ENCODE measurements around the gene PTBP1. TPM values are rescaled to one million over a fixed set of nuclear protein-coding genes. Genes with fewer than 3 reads are reported as not detected.

PTBP1 gene
- total and polyA plus RNA-seq, 2 donors (not counting 1 experiment from before 2014, with no cell fraction given), result 137 to 309 TPM

- H3K4me1 ChIP-seq (ENCODE audit: control insufficient read depth in 2 of 2, insufficient read depth in 2 of 2, low read length in 2 of 2), result no peaks in the 10 kb centered on the region
- H3K27me3 ChIP-seq (replicated peaks in 1 of 4; ENCODE audit: control extremely low read depth in 1 of 4, control insufficient read depth in 3 of 4, insufficient read depth in 4 of 4, low read length in 3 of 4), result no peaks in the 10 kb centered on the region
- peaks cover 4% of the 10 kb centered on the region for H3K79me2 ChIP-seq (ENCODE audit: control insufficient read depth, insufficient read depth, low read length)
- peaks cover 0 to 3% (median 0%) of the 10 kb centered on the region in 3 donors for H3K9me3 ChIP-seq (ENCODE audit: control extremely low read depth in 1 of 3, control insufficient read depth in 2 of 3, insufficient read depth in 1 of 3, low read length in 2 of 3)
- no peak overlapping the region for H3K27ac ChIP-seq (ENCODE audit: low read length in 2 of 2)
- no peak overlapping the region for H3K4me3 ChIP-seq (ENCODE audit: control extremely low read depth in 1 of 5, extremely low read depth in 1 of 5, insufficient read depth in 1 of 5, low read depth in 2 of 5, low read length in 4 of 5)
- no peak overlapping the region for H3K9ac ChIP-seq (ENCODE audit: low read length)
- 95% methylated on average over 47 of the region's 49 CpGs for WGBS (ENCODE audit: insufficient coverage)
- ATAC-seq (ENCODE audit: low read depth) (no peak), DNase-seq (peak; percentile 43)
- Mint-ChIP-seq H3K4me3 (no peak overlapping the region), H3K9me3 (ENCODE audit: insufficient read depth) (no peaks in the 10 kb centered on the region), H3K27ac (no peak overlapping the region), H3K27me3 (no peaks in the 10 kb centered on the region), H3K4me1 (no peaks in the 10 kb centered on the region)
- H3K4me2 ChIP-seq (replicated peaks; ENCODE audit: low read depth, low read length, poor library complexity, severe bottlenecking), result no peak overlapping the region
- CTCF ChIA-PET, result no interaction called here
- POLR2A ChIA-PET, result no interaction called here
- intact Hi-C loops (cut with micrococcal nuclease), result no loop called here
- TF ChIP-seq EZH2 (IDR thresholded peaks at IDR 0.05; ENCODE audit: borderline replicate concordance, insufficient read depth, low read depth, low read length, poor library complexity, severe bottlenecking), result no peak
- TF ChIP-seq, protein P1, sequence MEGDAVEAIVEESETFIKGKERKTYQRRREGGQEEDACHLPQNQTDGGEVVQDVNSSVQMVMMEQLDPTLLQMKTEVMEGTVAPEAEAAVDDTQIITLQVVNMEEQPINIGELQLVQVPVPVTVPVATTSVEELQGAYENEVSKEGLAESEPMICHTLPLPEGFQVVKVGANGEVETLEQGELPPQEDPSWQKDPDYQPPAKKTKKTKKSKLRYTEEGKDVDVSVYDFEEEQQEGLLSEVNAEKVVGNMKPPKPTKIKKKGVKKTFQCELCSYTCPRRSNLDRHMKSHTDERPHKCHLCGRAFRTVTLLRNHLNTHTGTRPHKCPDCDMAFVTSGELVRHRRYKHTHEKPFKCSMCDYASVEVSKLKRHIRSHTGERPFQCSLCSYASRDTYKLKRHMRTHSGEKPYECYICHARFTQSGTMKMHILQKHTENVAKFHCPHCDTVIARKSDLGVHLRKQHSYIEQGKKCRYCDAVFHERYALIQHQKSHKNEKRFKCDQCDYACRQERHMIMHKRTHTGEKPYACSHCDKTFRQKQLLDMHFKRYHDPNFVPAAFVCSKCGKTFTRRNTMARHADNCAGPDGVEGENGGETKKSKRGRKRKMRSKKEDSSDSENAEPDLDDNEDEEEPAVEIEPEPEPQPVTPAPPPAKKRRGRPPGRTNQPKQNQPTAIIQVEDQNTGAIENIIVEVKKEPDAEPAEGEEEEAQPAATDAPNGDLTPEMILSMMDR (IDR thresholded peaks at IDR 0.05), result no peak
- no peak overlapping the region for H2AFZ ChIP-seq (ENCODE audit: insufficient read depth, low read depth, low read length, poor library complexity, severe bottlenecking)
- H3K36me3 ChIP-seq (replicated peaks in 1 of 2; ENCODE audit: control extremely low read depth in 1 of 2, control insufficient read depth in 1 of 2, extremely low read depth in 1 of 2, insufficient read depth in 2 of 2, low read length in 1 of 2), result peaks cover 0 to 33% of the 10 kb centered on the region in 2 experiments
- peaks cover 33% of the 10 kb centered on the region for H4K20me1 ChIP-seq (ENCODE audit: control insufficient read depth, insufficient read depth, low read length, poor library complexity, severe bottlenecking)
Observed at GRCh38 chr19:814152-815078, 17.2 kb downstream of the PTBP1 start.

All from B cell (primary cell).